DMS 273 treated with DMSO at 0.1 percent for 48 hours (cell line): ENCODE data around the gene ASPRV1.
"Not testable (repeated sequence)": the region's sequence is repeated elsewhere in the genome, so short reads cannot be mapped to it uniquely, and the experiment has no call there.

Source experiments
- DNase-seq: peaks from one replicate; lab custom pipeline; 2025; lab: John Stamatoyannopoulos, UW

Gene ASPRV1

DNA sequence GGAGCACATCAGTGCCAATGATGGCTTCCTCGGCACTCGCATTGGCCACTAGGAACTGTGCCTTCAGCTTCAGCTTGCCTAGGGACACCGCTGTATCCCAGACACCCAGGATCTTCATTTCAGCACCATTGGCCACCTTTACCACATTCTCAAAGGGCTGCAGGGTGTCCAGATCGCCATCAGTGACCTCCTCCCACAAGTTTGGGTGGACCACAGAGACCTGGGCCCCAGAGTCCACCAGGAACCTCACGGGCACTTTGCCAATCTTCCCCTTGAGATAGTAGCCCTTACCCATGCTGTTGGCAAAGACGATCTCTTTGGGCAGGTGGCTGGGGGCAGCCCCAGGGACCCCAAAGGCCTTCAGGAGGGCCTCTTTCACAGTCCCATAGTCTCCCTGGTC is 610 bp downstream of the ASPRV1 start:
- DNase-seq, result no peak

DNA sequence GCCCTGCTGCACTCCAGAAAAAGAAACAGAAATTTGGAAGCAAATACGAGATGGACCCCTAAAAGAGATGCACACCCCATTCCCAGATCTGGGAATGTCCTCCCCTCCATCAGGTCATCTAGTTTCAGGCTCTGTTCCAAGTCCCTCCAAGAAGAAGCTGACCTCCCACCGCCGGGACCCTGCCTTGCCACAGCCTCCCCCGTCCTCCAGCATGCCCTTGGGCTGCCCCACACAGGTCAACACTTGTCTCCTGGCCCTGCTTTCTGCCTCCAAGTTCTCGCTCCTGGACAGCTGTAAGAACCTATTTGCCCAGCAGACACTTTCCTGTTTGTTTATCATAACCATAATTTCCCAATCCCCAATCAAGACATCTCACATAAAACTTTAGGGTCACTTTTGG is 2.0 kb downstream of the ASPRV1 start:
- DNase-seq, result no peak

DNA sequence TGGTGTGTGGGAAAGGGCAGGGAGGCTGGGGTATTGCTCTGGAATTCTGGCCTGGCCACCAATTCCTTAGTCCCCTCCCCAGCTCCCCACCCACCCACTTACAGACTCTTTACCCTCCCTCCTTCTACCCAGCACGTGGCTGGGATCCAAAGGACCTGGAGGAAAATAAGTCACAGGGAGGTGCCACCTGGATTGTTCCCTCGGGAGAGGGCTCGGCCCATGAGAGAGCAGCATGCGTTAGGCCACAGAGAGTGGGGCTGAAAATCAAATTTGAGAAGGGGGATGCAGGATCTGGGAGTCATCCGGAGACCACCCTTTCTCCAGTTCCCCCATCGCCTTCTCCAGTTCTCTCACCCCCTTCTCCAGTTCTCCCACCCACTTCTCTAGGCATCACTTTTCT is 3.0 kb downstream of the ASPRV1 start:
- no peak for DNase-seq

DNA sequence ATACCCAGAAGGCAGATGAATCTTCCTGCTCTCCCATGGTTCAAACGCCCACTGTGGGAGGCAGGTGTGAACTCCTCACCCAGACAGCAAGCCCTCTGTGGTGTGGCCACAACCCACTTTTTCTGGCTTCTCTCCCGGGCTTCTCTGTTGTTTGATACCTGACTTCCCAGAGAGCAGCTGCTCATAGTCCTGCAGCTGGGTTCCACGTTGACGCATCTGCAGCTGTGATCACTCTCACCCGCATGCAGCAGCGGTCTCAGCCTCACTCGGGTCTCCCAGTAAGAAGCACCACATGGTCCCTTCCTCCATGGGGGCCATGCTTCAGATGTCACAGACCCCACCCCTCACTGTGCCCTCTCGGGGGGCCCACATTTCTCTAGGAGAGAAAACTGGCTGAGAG is 3.5 kb downstream of the ASPRV1 start:
- DNase-seq, result no peak

DNA sequence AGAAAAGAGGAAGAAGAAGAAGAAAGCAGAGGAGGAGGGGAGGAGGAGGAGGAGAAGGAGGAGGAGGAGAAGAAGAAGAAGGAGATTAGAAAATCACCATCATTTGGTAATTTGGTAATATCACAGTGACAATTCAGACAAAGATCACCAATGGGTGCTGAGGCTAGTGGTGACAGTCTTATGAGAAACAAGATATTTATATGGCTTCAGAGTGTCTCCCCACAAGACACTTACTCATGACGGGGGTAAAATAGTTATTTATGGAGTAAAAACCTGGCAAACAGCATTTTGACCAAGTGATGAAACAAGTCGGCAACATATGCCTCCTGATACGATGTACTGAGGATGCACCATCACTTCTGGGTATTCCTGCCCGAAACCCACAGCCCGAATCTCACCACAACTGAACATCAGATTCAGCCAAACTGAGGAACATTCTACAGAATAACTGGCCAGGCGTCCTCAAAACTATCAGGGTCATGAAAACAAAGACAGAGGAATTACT is 4.9 kb downstream of the ASPRV1 start:
- DNase-seq, result no peak

DNA sequence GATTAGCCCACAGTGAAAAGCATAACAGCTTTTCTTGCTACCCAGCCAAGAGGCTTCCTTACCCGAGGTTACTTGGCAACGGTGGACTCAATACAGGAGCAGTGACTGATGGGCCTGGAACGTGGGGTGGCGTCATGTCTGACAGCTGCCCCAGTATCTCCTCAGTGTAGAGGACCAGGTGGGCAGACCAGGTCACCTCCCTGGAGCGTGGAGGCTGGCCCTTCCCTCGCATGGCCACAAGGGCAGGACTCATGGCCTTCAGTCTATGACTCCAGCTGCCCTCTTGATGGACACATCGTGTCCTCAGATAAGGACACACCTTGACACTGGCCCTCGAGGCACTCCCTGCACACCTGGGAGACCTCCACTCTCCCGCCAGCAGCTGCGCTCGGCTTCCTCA is 6.4 kb downstream of the ASPRV1 start:
- no peak for DNase-seq

DNA sequence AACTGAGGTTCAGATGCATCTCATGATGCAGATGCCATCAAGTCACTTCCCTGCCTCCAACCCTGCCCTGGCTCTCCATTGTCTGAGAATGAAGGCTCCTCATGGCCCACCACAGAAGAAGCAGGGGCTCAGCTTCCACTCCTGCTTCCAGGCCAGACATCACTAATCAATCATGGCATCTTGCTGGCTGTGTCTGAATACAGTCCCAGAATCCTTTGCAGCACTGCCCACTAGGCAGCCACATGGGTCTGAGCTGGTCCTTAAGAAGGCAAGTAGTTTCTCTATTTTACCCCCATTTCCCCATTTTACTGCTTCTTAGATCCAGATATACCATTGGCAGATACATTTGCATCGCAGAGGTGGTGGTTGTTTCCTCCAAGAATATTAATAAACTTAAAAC is 7.3 kb downstream of the ASPRV1 start:
- DNase-seq, result no peak

DNA sequence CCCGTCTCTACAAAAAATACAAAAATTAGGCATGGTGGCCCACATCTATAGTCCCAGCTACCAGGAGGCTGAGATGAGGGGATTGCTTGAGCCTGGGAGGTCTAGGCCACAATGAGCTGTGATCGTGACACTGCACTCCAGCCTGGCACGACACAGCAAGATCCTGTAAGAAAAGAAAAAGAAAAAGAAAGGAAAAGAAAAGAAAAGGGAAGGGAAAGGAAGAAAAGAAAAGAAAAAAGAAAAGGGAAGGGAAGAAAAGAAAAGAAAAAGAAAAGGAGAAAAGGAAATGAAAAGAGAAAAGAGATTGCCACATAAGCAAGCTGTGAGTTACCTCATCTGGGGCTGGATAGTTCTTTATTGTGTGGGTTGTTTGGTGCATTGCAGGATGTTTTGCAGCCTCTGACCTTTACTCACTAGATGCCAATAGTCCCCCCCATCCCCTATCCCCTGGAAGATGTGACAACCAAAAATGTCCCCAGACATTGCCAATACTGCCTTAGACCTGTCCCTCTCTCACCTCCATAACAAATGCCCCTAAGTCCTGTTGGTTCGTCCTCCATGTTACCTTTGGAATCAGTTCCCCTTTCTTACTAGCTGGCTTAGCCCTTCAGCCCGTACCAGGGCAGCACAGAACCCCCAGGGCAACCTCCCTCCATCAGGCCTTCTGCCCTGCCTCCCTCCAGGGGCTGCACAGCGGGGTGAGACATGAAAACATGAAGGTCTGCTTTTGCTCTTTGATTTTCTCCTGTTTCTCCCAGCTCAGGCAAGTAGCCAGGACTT is 8.9 kb downstream of the ASPRV1 start:
- DNase-seq, result no peak

DNA sequence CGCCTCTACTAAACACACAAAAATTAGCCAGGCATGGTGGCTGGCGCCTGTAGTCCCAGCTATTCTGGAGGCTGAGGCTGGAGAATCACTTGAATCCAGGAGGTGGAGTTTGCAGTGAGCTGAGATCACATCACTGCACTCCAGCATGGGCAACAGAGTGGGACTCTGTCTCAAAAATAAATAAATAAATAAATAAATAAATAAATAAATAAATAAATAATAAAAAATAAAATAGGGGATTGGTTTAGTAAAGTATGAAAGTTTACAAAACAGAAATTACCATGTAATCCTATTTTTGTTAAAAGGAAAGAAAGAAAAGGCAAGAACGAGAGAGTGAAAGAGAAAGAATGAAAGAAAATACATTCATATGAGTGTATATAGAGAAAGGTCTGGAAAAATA is 10.8 kb downstream of the ASPRV1 start:
- DNase-seq, result not testable (repeated sequence)

DNA sequence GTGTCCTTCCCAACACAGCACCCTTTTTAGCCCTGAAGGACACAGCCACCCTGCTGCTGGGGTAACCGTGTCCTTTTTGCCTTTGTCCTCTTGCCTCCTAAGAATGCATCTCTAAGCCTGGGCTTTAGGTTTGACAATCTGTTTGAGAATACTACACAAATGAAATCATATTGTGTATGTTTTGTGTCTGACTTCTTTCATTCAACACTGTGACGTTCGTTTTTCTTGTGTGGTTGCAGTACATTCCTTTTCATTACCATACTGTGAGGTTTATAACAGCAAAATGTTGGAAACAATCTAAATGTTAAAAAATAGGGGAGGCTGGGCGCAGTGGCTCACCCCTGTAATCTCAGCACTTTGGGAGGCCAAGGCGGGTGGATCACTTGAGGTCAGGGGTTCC is 11.2 kb downstream of the ASPRV1 start:
- no peak for DNase-seq

DNA sequence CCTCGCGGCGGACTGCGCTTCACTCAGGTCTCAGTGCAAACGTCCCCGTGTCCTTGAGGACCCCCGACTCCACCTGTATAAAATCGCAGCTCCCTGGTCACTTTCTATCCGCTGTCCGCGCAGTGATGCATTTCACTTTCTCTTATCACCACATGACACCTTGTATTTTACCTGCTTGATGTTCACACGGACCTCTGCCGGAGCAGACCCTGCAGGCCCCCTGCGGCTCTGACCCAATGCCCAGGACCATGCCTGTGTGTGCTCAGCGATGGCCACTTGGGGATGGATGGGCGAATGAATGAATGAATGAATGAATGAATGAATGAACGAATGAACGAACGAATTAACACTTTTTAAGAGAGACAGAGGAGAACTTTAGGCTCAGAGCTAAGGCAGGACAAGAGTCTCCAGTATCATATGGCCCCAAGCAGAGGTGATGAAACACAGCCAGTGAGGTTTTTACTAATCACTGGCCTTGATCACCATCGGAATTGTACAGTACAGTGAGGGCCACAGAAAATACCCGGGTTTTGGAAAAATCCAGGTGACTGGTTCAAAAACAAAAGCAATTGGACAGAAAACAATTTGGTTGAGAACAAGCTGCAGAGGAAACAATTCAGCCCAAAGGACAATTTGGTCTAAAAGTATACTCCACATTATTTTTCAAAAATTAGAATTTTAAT is 12.3 kb downstream of the ASPRV1 start:
- no peak for DNase-seq

DNA sequence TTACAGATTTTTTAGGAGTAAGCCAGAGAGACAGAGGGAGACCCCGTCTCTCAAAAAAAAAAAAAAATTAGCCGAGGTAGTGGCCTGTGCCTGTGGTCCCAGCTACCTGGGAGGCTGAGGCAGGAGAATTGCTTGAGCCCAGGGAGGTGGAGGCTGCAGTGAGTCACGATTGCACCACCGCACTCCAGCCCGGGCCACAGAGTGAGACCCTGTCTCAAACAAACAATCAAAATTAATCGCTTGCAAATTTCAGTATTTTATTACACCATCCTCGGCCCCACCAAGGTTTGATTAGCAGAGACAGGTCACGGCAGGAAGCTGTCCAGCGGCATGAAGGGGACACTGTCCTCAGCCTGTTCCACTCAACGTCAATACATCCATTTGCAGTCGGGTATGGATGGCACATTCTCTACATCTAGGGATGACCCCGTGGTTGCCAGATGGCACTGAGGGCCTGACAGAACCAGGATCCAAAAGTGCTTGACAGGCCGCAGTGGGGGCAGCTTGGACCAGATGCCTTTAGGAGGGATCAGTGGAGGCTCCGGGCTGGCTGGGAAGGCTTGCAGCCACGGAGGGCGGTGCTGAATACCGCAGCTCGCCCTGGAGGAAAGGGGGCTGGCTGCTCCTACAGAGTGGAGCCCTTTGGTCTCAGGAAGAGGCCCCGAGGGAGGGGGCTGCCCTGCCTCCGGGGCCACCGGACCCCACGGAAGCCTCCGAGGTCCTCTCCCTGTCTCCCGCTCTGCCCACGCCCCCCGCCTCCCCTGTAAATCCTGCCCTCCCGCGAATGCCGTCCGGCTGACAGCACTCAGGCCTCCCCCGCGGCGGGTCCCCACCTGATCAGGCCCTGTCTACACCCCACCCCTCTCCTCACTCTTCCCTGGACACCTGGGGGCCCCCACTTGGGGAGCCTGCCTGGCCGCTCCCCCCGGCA is 13.1 kb downstream of the ASPRV1 start:
- DNase-seq, result no peak

DNA sequence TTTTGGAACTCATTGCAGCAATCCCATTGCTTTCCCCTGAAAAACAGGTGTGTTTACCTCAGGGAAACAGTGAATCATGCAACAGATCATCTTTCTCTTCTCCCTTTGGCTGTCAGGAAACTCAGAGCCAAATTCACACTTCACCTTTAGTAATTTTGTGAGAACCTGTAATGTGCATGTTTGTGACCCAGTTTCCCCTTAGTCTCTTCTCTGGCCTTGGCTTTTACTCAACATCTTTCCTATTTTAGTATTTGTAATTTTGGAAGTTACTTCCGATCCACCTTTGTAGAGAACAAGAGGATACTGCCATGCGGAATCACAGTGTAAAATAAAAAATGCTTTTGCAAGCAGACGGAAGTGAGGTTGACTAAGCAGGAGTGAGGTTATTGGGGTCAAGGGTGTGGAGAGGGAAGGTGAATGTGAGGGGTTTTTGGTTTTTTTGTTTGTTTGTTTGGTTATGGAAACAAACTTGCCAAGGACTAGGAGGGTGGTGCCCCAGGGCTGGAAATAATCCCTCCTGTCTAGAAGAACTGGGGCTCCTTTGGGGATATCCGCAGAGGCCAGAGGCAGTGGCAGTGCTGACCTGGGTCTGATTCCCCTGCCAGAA is 14.0 kb downstream of the ASPRV1 start:
- DNase-seq, result no peak

DNA sequence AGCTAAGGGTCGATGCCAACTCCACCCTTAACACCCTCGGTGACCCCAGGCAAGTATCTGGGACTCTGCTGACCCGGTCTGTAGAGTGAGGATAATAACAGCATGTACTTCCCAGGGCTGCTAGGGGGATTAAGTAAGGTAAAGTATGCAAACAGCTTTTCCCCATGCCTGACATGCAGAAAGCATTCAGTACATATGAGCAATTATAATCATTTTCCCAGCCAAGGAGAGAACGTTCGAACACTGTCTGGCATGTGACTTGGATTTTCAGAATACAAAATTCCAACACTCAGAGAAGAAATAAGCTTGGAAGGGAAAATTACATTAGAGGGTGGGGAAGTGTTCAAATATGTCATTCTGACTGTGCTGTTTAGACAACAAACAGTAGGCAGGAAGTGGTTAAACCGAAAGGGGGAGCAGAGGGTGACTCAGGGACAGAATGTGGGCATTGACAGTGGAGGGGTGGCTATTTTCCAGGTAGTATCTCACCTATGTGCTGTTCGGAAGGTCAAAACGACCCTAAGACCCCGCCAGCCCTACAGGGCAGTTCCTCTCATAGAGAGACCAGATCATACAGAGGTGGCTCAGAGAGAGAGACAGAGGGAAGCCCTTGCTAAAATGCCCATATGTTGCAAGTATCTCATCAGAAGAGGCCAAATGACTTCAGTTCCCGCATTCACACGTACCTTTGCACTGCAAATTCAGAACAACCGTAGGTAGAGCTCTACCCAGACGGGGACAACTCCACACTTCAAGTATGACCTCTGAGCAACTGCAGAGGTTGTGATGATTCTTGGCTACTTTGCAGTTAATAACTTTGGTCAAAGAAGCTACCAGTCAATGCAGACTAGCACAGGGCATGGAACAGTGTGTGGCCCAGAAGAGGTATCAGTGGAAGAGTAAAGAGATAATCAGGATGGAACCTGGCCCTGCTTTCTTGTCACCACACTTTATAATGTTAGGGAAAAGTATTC is 14.8 kb downstream of the ASPRV1 start:
- DNase-seq, result no peak

DNA sequence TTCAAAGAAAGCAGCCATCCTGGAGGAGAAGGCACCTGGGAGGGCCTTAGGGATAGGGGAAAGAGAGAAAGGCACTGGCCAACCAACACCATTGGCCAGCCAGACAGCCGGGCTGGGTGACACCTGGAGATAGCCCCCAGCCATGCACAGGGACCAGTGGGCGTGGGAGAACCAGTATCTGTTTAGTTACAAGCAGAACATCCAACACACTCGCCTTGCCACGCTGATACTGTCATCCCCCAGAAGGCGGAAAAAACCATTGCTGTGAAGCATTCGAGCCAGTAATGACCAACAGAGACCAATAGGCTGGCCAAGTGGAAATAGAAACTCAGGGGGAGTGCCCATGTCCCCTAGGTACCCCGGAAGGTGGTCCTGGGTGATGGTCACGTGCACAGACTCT is 15.5 kb downstream of the ASPRV1 start:
- no peak for DNase-seq

DNA sequence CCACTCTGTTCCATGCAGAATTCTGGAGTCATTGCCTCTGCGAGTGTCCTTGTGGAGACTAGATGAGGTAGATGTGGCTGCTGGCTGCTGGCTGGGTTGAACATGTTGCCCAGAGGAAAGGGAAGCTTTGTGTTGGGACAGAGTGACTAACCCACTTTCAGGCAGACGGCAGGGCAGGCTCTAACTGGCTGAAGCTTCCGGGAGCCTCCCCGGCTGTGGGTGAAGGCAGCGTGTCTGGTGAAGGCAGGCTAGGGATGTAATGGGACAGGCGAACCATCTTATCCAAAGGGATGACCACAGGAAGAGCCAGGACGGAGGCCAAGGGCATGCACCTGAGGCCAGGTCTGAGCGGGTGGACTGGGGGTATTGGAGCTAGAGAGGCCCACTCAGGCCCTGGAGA is 16.0 kb downstream of the ASPRV1 start:
- DNase-seq, result no peak

DNA sequence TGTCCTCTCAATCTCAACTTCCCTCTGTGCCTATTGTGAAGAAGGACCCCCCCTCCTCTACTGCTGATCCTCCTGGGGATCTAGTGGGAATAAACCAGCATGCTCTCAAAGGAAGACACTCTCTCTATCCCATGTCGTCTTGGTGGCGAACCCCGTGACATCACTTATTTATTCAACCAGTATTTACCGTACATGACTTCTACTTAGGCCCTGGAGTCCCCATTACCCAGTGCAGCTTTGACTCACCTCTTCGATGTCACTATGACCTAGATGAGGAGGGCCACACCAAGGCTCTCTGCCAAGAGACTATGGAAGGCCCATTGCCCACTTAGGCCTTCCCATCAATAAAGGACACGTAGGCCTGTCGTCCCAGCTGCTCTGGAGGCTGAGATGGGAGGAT is 16.7 kb downstream of the ASPRV1 start:
- DNase-seq, result no peak

DNA sequence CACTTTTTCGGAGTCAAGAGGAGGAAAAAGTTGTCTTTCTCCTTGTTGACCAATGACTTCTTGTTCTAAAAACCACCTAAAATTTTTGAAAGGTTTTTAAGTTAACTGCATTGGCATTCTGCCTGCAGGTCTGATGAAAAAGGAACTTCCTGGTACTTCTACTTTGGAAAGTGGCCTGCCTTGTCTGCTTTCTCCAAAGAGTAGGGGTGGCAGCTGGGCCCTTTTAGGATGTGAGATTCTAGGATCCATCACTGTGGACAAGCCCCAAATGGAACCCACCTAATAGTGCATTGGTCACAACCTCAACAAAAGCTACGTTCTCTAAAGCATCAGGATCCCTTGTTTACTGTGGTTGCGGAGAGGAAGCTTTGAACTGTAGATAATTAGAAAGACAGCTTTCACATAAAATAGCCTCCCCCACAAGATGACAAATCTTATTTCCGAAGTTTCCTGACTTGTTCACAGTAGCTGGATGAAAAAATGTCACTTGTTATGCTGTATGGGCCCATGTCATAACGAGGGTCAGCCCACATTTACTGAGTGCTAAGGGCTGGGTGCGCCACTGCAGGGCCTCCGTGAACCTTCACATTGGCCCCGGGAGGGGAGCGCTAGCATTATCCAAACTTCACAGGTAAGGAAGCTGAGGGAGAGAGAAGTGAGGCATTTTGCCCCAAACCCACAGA is 17.4 kb downstream of the ASPRV1 start:
- no peak for DNase-seq

DNA sequence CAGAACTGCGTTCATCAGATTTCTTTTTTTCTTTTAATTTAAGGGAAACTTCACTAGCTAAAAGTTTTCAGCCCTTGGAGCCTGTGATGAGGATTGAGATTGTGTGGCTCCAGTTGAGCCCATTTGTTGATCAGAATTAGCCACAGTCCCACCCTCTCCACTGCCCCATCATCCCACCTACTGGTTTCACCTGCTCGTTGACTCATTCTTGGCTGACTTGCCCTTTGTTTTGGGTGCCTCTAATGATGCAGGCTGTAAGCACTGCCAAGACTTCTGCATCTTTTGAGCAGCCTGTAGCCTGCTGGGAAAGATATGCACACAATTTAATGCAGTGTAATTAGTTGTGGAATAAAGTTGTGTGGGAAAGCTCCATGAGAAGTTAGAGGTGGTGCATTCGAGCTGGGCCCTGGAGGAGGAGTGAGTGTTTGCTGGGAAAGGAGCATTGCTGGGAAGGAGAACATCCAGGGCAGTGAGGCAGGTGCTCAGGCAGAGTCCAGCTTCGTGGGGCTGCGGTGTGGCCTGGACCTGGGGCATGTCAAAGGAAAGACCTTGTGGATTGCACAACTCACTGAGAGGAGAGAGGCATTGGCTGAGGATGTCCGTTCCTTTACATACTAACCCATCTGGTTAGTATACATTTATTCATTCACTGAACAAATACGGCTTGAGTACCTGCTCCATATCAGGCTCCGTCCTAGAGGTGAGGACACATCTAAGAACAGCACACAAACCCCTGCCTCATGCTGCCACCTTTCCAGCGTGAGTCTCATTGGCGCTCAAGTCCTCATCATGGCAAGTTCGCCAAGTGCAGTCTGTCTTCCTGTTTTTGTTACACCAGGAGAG is 18.2 kb downstream of the ASPRV1 start:
- no peak for DNase-seq
